GM19023 (cell line): ENCODE data around the gene REM2.

ENCODE experiments used
- ATAC-seq: cut with Tn5 transposase; IDR thresholded peaks from one replicate; pipeline ENCODE4 v1.9.1; 2021; ENCODE audit warnings: mild to moderate bottlenecking, moderate library complexity; ENCODE audit not compliant: unreplicated experiment

The REM2 gene

DNA sequence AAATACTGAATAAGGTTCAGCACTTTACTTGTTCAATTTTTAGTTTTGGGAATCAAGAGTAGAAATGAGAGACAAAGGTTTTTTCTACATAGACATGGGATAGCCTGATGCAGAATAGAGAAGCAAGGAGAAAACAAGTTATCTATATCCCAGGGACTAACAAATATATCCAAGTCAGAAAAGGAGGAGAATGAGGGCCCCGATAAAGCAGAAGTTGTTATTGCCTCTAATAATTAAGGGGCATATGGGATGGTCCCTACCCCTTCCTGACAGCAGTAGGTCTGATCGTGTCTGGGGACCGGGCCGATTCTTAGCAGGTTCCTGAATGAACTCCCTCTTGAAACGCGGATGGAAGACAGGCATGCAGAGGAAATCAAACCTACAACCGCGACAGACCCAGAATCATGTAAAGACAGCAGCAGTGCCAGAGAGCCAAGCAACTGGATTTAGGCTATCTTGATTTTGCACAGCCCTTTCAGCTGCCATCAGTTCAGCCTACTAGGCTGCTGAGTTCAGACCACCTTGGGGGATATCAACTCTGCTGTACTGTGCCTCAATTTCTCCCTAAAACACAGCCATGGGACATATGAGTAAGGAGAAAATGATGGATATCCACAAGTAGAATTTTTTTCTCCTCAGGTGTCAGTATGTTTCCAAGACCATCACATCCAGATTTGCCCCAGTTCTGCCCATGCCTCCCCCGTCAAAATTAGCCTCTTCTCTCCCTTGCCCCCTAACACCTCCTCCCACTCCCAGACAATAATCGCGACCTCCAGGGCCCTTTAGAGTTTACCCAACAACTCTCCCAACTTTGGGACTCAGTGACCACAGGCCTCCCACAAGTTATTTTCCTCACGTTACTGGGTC, 45.4 kb downstream of the REM2 start:
- no peak for ATAC-seq

DNA sequence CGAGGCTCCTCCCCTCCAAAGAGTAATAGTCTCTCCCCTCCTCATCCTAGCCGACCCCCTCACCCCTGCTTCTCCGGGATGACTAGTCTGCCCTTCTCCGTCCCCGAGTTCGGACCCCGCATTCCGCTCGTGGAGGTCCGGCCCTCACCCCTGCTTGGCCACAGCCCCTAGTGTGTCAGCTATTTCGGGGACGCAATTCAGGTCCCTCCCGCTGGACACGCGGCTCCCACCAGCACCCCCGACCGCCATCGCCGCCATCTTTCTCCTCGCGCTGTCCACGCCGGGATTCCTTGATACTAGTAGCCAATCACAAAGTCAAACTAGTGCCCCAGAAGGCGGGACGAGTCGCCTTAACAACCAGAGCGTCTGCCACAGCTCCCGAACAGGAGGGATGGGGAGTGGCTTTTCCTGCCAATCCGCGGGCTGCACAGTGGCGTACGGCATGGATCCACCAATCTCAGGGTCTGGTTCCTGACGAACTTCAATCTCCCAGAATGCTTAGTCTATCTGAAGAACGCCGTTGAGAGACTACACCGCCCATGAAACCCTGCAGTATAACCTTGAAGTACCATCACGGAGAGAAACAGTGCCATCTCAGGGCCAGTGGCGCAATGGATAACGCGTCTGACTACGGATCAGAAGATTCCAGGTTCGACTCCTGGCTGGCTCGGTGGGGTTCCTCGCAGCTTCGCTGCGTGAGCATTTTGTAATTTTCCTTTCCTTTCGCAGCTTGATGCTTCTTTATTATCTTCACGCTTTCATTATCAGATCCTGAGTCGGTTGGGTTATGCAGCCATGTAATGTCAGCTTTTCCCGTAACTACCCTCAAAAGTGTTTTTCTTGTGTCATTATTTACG, 46.3 kb downstream of the REM2 start, which contains the start of gene PRMT5:
Gene PRMT5, minus strand, starts transcription at position 273 of the 857 bp plus-strand sequence. Its CDS starts 15 bp downstream, at position 258.
- ATAC-seq = peak; percentile 93

DNA sequence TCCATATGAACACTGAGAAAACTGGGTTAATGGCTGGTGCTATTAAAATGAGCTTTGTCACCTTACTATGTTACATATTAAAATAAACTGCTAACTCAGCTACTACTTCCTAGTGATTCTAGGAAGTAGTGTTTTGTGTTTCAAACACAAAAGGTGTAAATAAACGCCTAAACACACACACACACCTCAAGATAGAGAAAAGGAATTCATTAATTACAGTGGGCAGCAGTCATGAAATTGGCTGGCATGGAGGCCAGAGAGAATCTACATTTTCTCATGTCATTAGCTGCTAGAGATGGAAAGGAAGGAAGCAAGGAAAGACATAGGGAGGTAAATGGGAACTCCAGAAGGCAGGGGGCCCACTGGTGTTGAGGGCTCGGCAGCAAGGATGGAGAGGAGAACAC, 46.9 kb downstream of the REM2 start:
- ATAC-seq = no peak

DNA sequence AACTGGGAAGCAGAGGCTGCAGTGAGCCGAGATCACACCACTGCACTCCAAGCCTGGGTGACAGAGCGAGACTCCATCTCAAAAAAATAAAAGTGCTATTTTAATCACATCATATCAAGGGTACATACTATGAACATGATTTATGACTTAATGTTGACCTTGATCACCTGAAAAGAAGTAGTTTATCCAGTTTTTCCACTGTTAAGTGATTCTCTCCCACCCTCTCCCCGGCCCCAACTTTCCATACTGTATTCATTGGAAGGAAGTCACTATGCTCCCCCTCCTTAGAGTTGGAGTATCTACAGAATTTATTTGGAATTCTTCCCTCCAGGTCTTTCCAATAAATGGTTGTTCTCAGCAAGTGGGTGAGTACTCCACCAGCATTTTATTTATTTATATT, 49.1 kb downstream of the REM2 start:
- no peak for ATAC-seq

DNA sequence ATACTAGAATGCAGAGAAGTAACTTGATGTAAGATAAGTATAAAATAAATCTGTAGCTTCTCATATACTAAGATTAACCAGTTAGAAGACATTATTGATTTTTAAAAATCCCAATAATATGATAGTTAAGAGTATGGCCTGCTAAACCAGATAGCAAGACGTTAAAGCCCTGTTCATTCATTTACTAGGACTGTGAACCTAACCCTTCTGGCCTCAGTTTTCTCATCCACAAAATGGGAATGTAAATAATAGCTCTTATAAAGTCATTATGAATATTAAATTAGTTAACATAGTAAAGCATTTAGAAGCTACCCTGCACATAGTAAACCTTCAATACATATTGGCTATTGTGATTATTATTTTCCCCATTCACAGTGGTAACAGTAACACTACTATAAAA, 52.1 kb downstream of the REM2 start:
- ATAC-seq = no peak
